ENCODE data around the gene AKAP8. TPM values are rescaled to one million over a fixed set of nuclear protein-coding genes. Genes with fewer than 3 reads are reported as not detected.

AKAP8 gene
- total and polyA plus RNA-seq, 4 donors: 7.5 to 12.4 (median 9.8) TPM

DNA sequence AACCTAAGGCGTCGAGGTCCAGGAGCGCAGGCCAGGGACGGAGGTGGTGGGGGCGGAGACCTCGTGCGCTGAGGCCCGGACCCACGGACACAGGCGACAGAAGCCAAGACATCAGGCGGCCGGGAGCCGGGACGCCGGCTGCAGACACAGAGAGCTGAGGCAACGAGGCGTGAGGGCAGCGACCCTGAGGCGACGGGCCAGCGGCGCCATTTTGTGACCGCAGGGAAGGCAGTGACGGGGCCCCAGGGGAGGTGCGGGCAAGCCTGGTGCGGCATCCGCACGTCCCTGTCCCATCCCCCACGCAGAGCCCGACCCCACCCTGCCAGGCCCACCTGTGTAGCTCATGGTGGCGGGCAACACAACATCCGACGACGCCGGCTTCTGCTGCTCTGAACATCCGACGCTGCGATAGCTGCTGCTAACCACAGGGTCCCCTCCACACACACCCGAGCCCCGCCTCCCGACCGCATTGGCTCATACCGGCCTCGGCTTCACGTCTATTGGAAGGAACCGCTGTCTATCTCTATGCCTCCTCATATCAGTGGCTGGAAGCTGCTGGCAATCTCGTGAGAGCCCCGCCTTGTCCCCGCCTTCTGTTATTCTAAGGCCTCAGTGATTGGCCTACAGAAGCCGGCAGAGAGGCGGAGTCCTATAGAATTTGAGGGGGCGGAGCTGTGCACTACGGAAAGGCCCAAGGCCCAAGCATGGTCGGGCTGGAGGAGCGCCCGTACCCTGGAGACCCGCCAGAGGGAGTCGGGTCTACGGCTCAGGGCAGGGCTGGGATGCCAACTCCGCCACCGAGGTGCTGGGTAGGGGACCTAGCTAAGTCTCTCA is 39.2 kb upstream of the AKAP8 start, which contains the start of gene AKAP8L:
AKAP8L (minus strand) TSS at position 410 of the 834 bp plus-strand sequence; CDS start at position 345, 65 bp downstream.
- Histone ChIP-seq H3K9ac (ENCODE audit: low read depth in 1 of 2, low read length in 2 of 2) (peak within 1 kb of the TSS; percentile 66 to 89), H3K4me1 (ENCODE audit: control insufficient read depth in 4 of 4, insufficient read depth in 4 of 4, low read length in 3 of 4) (peaks cover 12 to 48% (median 38%) of the 10 kb centered on the region in 4 donors), H3K9me3 (ENCODE audit: control insufficient read depth in 4 of 4, low read length in 3 of 4) (no peaks in the 10 kb centered on the region), H3K36me3 (ENCODE audit: control insufficient read depth in 4 of 4, insufficient read depth in 3 of 4, low read depth in 1 of 4, low read length in 3 of 4) (peaks cover 0 to 11% (median 8%) of the 10 kb centered on the region in 4 donors), H3K27me3 (ENCODE audit: control insufficient read depth in 4 of 4, insufficient read depth in 4 of 4, low read length in 3 of 4) (no peaks in the 10 kb centered on the region), H3K4me3 (ENCODE audit: low read depth in 1 of 3, low read length in 3 of 3) (peak within 1 kb of the TSS; percentile 77 to 92 (median 91)), H3K27ac (ENCODE audit: low read depth in 1 of 2, low read length in 2 of 2) (peak within 1 kb of the TSS; percentile 87 to 91)
- TF ChIP-seq YY1 (IDR thresholded peaks at IDR 0.05) (peak; percentile 97), SP1 (IDR thresholded peaks at IDR 0.05) (peak; percentile 99), EGR1 (IDR thresholded peaks at IDR 0.05; ENCODE audit: low read depth in 2 of 2) (peak; percentile 95 to 96), RXRA (IDR thresholded peaks at IDR 0.05) (peak; percentile 12 to 55), JUND (IDR thresholded peaks at IDR 0.05) (no peak), NR2F2 (IDR thresholded peaks at IDR 0.05) (peak; percentile 51), HNF4G (IDR thresholded peaks at IDR 0.05) (no peak), FOXA1 (IDR thresholded peaks at IDR 0.05) (peak; percentile 15), HNF4A (conservative IDR thresholded peaks at IDR 0.05) (peak; percentile 30 to 46), TAF1 (conservative IDR thresholded peaks at IDR 0.05) (peak; percentile 45), GABPA (IDR thresholded peaks at IDR 0.05 in 1 of 2, conservative IDR thresholded peaks at IDR 0.05 in 1 of 2) (peak in 1 of 2 donors; percentile 66), RAD21 (IDR thresholded peaks at IDR 0.05) (peak; percentile 73 to 83), FOXA2 (IDR thresholded peaks at IDR 0.05) (peak; percentile 40)
- TF ChIP-seq, protein P1, sequence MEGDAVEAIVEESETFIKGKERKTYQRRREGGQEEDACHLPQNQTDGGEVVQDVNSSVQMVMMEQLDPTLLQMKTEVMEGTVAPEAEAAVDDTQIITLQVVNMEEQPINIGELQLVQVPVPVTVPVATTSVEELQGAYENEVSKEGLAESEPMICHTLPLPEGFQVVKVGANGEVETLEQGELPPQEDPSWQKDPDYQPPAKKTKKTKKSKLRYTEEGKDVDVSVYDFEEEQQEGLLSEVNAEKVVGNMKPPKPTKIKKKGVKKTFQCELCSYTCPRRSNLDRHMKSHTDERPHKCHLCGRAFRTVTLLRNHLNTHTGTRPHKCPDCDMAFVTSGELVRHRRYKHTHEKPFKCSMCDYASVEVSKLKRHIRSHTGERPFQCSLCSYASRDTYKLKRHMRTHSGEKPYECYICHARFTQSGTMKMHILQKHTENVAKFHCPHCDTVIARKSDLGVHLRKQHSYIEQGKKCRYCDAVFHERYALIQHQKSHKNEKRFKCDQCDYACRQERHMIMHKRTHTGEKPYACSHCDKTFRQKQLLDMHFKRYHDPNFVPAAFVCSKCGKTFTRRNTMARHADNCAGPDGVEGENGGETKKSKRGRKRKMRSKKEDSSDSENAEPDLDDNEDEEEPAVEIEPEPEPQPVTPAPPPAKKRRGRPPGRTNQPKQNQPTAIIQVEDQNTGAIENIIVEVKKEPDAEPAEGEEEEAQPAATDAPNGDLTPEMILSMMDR (IDR thresholded peaks at IDR 0.05; ENCODE audit: low read depth, low read length, missing input control): peak; percentile 61
- TF ChIP-seq, protein P2, sequence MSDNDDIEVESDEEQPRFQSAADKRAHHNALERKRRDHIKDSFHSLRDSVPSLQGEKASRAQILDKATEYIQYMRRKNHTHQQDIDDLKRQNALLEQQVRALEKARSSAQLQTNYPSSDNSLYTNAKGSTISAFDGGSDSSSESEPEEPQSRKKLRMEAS (IDR thresholded peaks at IDR 0.05): peak; percentile 54
- TF ChIP-seq, protein P3, sequence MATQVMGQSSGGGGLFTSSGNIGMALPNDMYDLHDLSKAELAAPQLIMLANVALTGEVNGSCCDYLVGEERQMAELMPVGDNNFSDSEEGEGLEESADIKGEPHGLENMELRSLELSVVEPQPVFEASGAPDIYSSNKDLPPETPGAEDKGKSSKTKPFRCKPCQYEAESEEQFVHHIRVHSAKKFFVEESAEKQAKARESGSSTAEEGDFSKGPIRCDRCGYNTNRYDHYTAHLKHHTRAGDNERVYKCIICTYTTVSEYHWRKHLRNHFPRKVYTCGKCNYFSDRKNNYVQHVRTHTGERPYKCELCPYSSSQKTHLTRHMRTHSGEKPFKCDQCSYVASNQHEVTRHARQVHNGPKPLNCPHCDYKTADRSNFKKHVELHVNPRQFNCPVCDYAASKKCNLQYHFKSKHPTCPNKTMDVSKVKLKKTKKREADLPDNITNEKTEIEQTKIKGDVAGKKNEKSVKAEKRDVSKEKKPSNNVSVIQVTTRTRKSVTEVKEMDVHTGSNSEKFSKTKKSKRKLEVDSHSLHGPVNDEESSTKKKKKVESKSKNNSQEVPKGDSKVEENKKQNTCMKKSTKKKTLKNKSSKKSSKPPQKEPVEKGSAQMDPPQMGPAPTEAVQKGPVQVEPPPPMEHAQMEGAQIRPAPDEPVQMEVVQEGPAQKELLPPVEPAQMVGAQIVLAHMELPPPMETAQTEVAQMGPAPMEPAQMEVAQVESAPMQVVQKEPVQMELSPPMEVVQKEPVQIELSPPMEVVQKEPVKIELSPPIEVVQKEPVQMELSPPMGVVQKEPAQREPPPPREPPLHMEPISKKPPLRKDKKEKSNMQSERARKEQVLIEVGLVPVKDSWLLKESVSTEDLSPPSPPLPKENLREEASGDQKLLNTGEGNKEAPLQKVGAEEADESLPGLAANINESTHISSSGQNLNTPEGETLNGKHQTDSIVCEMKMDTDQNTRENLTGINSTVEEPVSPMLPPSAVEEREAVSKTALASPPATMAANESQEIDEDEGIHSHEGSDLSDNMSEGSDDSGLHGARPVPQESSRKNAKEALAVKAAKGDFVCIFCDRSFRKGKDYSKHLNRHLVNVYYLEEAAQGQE (IDR thresholded peaks at IDR 0.05): peak; percentile 77
- TF ChIP-seq, protein P4, sequence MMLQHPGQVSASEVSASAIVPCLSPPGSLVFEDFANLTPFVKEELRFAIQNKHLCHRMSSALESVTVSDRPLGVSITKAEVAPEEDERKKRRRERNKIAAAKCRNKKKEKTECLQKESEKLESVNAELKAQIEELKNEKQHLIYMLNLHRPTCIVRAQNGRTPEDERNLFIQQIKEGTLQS (IDR thresholded peaks at IDR 0.05): peak; percentile 60
- TF ChIP-seq, protein P5, sequence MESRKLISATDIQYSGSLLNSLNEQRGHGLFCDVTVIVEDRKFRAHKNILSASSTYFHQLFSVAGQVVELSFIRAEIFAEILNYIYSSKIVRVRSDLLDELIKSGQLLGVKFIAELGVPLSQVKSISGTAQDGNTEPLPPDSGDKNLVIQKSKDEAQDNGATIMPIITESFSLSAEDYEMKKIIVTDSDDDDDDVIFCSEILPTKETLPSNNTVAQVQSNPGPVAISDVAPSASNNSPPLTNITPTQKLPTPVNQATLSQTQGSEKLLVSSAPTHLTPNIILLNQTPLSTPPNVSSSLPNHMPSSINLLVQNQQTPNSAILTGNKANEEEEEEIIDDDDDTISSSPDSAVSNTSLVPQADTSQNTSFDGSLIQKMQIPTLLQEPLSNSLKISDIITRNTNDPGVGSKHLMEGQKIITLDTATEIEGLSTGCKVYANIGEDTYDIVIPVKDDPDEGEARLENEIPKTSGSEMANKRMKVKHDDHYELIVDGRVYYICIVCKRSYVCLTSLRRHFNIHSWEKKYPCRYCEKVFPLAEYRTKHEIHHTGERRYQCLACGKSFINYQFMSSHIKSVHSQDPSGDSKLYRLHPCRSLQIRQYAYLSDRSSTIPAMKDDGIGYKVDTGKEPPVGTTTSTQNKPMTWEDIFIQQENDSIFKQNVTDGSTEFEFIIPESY (IDR thresholded peaks at IDR 0.05): peak; percentile 97
- peak; percentile 98 for DNase-seq (ENCODE audit: low spot score)
- under 1% methylated on average over 61 of the region's 61 CpGs for WGBS

All from liver (tissue), 9 donors.